ENCODE measurements around the gene RETN. TPM values are rescaled to one million over a fixed set of nuclear protein-coding genes. Genes with fewer than 3 reads are reported as not detected.

RETN gene
- total RNA-seq, 2 experiments from 2014 or later: 4.4 to 4.8 TPM

DNA sequence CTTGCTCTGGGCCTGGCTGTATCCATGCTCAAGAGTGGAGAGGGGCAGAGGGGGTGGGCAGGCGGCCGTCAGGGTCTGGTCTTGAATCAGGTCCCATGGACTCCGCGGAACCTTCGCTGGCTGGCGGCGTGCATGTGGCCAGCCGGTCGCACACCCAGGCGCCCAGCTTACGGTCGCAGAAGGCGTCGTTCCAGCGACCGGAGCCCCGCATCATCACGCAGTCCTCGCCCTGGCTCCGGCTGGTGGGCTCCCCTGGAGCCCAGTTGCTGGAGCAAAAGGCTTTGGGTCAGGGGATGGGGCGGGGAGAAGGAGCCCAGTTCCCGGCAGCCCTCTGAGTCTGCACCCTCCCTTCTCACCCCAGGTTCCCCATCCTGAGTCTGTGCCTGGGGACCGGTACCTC is 20.3 kb downstream of the RETN start:
- ATAC-seq (ENCODE audit: low read depth): no peak
- H3K9me3 Mint-ChIP-seq: no peaks in the 10 kb centered on the region
- H3K27me3 Mint-ChIP-seq: no peaks in the 10 kb centered on the region
- H3K4me3 Mint-ChIP-seq: no peak overlapping the region
- H3K4me1 Mint-ChIP-seq: no peaks in the 10 kb centered on the region
- DNase-seq: no peak
- no peak overlapping the region for H3K27ac Mint-ChIP-seq
- POLR2A ChIA-PET: no interaction called here
- peaks cover 3% of the 10 kb centered on the region for H3K36me3 Mint-ChIP-seq

DNA sequence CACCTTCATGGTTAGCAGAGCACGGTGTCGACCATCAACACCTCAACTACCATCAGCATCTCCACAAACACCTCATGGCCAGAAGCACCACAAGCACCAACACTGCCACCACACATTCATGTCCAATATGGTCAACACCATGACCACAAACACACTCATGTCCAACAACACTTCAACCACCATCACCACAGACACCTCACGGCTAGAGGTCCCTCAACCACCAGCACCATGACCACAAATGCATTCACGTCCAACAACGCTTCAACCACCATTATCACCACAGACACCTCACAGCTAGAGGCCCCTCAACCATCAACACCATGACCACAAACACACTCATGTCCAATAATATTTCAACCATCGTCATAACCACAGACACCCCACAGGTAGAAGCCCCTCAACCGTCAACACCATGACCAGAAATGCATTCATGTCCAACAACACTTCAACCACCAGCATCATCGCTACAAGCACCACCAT is 22.0 kb downstream of the RETN start:
- POLR2A ChIA-PET: no interaction called here
- H3K36me3 Mint-ChIP-seq: no peaks in the 10 kb centered on the region

DNA sequence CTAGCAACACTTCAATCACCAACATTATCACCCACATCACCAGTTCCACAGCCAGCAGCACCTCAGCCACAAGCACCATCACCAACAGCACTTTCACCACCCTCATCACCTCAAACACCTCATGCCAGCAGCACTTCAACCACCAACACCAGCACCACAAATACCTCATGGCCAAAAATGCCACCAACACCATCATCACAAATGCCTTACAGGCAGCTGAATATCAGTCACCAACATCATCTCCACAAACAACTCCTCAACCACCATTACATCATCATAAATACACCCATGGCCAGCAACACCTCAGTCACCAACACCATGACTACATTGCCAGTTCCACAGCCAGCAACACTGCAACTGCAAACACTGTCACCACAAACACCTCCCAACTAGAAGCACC is 22.6 kb downstream of the RETN start:
- Mint-ChIP-seq H3K27ac (no peak overlapping the region), H3K4me3 (no peak overlapping the region), H3K9me3 (no peaks in the 10 kb centered on the region), H3K36me3 (no peaks in the 10 kb centered on the region), H3K4me1 (no peaks in the 10 kb centered on the region), H3K27me3 (no peaks in the 10 kb centered on the region)
- POLR2A ChIA-PET: no interaction called here
- ATAC-seq (ENCODE audit: low read depth) (no peak), DNase-seq (no peak)

More for the DNA sequence above, 22.0 kb downstream of the RETN start:
- no peak for DNase-seq
- Mint-ChIP-seq H3K4me1 (no peaks in the 10 kb centered on the region), H3K9me3 (no peaks in the 10 kb centered on the region), H3K4me3 (no peak overlapping the region), H3K27ac (no peak overlapping the region), H3K27me3 (no peaks in the 10 kb centered on the region)
- ATAC-seq (ENCODE audit: low read depth): no peak

DNA sequence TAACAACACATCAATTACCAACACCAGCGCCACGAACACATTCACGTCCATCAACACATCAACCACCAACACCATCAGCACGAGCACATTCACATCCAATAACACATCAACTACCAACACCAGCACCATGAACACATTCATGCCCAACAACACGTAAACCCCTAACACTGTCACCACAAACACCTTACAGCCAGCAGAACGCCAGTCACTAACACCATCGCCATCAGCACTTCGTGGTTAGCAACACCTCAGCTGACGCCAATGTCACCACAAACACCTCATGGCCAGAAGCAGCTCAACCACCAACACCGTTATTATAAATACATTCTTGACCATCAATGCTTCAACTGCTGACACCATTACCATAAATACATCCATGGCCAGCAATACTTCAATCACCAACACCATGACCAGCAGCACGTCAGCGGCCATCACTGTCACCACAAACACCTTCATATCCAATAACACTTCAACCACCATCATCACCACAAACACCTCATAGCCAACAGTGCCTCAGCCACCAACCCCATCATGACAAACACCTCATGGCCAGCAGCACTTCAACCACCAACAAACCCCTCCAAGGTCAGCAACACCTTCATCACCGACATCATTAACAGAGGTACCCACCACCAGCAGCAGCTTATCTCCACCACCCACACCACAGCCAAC is 23.7 kb downstream of the RETN start:
- H3K4me1 Mint-ChIP-seq: no peaks in the 10 kb centered on the region
- no peak for DNase-seq
- H3K36me3 Mint-ChIP-seq: no peaks in the 10 kb centered on the region
- H3K27me3 Mint-ChIP-seq: no peaks in the 10 kb centered on the region
- POLR2A ChIA-PET: no interaction called here
- H3K4me3 Mint-ChIP-seq: no peak overlapping the region
- no peak for ATAC-seq (ENCODE audit: low read depth)
- no peak overlapping the region for H3K27ac Mint-ChIP-seq
- no peaks in the 10 kb centered on the region for H3K9me3 Mint-ChIP-seq

DNA sequence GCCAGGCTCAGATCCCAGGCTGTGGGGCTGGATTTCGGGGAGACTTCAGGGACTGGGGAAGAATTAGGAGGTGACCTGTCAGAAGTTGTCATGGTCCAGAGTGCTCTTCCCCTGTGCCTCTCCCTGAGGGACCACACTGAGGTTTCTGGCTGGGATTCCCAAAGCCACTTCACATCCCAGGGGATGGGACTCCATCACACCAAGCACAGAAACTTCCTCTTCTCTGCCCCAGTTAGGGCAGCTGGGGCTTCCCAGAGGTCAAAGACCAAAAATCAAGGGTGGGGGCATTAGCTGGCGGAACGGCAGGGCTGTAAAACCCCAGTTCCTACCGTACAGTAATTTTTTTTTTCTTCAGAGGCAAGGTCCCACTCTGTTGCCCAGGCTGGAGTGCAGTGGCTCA is 25.6 kb downstream of the RETN start:
- H3K9me3 Mint-ChIP-seq: no peaks in the 10 kb centered on the region
- POLR2A ChIA-PET: no interaction called here
- H3K36me3 Mint-ChIP-seq: no peaks in the 10 kb centered on the region
- H3K27me3 Mint-ChIP-seq: peaks cover 7% of the 10 kb centered on the region
- no peak for DNase-seq
- H3K27ac Mint-ChIP-seq: no peak overlapping the region
- H3K4me1 Mint-ChIP-seq: no peaks in the 10 kb centered on the region
- no peak overlapping the region for H3K4me3 Mint-ChIP-seq
- ATAC-seq (ENCODE audit: low read depth): no peak

DNA sequence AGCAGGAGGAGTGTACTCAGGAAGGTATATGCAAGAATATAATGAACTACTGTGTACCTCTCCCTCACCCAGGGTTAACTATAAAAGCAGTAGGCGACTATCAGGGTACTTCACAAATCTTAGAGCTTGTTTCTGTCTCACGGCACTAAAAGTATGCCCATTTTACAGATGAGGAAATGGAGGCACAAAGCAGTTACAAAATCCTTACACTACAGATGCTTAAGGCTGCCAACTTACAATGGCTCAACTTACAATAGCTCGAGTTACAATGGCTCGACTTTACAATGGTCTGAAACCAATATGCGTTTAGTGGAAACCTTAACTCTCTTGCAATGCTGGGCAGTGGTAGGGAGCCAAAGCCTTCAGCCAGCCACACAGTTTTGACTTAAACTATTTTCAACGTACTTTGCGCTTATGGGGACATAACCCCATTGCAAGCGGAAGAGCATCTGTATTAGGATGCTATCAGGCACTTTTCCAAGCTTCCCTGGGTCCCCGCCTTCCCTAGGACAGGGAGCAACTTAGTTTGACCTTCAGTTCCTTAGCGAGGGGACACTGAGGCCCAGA is 29.0 kb downstream of the RETN start:
- H3K27me3 Mint-ChIP-seq: peaks cover 7% of the 10 kb centered on the region
- ATAC-seq (ENCODE audit: low read depth) (no peak), DNase-seq (no peak)
- no peak overlapping the region for H3K27ac Mint-ChIP-seq
- no peaks in the 10 kb centered on the region for H3K9me3 Mint-ChIP-seq
- no peak overlapping the region for H3K4me3 Mint-ChIP-seq
- peaks cover 2% of the 10 kb centered on the region for H3K4me1 Mint-ChIP-seq
- no peaks in the 10 kb centered on the region for H3K36me3 Mint-ChIP-seq
- POLR2A ChIA-PET: no interaction called here

DNA sequence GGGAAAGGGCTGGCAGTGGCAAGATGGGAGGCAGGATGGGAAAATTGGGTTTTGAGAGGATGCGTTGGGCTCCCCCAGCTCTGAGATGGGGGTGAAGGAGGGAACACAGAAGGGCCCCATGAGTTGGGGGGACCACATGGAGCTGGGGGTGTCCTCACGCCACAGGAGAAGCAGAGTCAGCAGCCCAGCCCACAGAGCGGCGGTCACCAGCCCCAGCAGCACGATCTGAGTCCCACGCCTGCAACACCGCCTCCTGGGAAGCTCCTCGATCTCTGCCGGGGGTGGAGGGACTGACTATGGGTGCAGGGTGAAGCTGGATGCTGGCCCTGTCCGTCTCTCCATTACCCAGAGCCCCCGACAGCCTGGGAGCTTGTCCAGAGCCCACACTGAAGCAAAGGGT is 29.7 kb downstream of the RETN start:
- H3K4me1 Mint-ChIP-seq: peaks cover 4% of the 10 kb centered on the region
- no peaks in the 10 kb centered on the region for H3K36me3 Mint-ChIP-seq
- no peak for ATAC-seq (ENCODE audit: low read depth)
- no peaks in the 10 kb centered on the region for H3K9me3 Mint-ChIP-seq
- no peak for DNase-seq
- peaks cover 11% of the 10 kb centered on the region for H3K27me3 Mint-ChIP-seq
- POLR2A ChIA-PET: no interaction called here
- no peak overlapping the region for H3K27ac Mint-ChIP-seq
- no peak overlapping the region for H3K4me3 Mint-ChIP-seq

DNA sequence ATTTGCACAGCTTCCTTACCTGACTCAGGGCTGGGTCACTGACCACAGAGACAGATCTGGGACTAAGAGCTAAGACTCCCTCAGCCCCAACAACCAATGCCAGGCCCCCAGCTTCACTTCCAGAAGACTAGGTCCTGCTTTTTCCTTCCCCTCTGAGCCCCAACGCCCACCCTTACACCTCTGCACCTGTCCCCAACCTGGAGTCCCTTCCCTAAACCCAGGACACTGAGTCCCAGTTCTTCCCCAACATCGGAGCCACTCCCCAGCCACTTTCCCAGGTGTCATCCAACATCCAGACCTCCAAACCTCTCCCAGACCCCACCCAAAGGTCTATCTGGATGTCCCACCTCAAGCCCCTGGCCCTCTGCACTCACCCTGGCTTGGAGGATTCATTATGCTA is 30.2 kb downstream of the RETN start:
- peaks cover 4% of the 10 kb centered on the region for H3K4me1 Mint-ChIP-seq
- POLR2A ChIA-PET: no interaction called here
- DNase-seq (no peak), ATAC-seq (ENCODE audit: low read depth) (no peak)
- no peaks in the 10 kb centered on the region for H3K9me3 Mint-ChIP-seq
- H3K36me3 Mint-ChIP-seq: no peaks in the 10 kb centered on the region
- H3K27me3 Mint-ChIP-seq: peaks cover 14% of the 10 kb centered on the region
- H3K27ac Mint-ChIP-seq: no peak overlapping the region
- no peak overlapping the region for H3K4me3 Mint-ChIP-seq

DNA sequence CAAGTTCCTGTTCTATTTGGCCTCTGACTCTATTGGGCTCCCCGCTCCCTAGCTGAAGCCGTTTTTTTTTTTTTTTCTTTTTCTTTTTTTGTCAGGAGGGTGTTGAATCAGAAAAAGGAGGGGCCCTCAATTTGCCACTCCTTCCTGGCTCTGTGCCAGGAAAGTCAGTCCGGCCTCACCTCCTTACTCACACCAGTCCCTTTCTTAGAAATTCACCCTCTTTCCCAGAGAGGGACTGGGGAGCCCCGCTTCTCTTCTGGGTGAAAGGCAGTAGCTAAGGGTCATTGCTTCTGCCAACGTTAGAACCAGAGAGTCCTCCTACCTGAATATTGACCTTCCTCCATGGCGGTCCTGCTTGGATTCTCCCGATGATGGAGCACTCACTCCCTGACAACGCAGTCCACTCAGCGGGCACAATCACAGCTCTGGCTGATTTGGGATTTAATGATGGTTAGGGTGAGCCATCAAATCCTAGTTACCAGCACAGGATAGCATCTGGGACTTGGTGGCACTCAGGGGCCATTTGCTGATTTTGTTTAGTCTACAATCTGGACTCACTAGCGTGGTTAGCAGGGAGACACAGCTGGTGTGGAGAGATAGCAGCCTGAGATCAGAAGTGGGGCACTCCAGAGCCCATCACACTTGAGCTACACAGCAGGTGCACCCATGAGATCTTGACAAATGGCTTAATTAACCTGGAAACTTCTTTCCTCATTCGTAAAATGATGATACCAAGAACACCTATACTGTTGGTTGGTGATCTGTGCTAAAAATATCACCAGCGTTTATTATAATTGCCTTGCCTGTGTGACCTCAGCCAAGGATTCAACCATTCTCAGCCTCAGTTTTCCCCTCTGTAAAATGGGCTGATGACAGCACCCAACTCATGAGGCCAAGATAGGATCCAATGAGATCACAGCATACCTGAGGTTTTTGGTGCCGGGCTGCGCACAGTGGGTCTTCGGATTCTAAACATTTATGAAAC is 30.9 kb downstream of the RETN start:
- no peak overlapping the region for H3K4me3 Mint-ChIP-seq
- H3K27ac Mint-ChIP-seq: no peak overlapping the region
- no peaks in the 10 kb centered on the region for H3K36me3 Mint-ChIP-seq
- ATAC-seq (ENCODE audit: low read depth) (no peak), DNase-seq (no peak)
- POLR2A ChIA-PET: no interaction called here
- H3K9me3 Mint-ChIP-seq: no peaks in the 10 kb centered on the region
- peaks cover 14% of the 10 kb centered on the region for H3K27me3 Mint-ChIP-seq
- peaks cover 4% of the 10 kb centered on the region for H3K4me1 Mint-ChIP-seq

DNA sequence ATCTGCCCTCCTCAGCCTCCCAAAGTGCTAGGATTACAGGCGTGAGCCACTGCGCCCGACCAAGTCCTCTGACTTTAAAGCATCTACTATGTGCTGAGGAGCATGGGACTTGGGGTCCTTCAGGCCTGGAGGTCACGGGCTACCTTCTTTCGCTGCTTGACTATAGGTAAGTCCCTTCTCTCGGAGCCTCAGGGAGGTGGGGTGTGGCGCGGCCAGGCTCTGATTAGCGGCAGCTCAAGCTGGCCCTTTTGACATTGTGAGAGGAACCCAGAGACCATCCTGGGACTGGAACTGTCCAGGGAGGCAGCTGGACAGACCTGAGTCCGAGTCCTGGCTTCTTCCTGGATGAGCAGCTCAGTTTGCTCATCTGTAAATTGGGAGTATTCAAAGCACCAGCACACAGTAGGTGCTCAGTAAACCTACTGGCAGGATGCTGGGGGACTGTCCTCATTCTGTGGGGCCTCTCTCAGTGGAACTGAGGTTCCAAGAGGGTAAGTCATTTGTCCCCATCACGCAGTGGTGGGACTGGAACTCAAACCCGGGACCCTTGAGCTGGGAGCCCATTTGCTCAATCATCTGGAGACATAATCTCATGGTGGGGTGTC is 32.3 kb downstream of the RETN start:
- peaks cover 14% of the 10 kb centered on the region for H3K27me3 Mint-ChIP-seq
- POLR2A ChIA-PET: no interaction called here
- peaks cover 17% of the 10 kb centered on the region for H3K4me1 Mint-ChIP-seq
- ATAC-seq (ENCODE audit: low read depth): no peak
- H3K36me3 Mint-ChIP-seq: no peaks in the 10 kb centered on the region
- no peak for DNase-seq
- H3K9me3 Mint-ChIP-seq: no peaks in the 10 kb centered on the region
- no peak overlapping the region for H3K4me3 Mint-ChIP-seq
- H3K27ac Mint-ChIP-seq: no peak overlapping the region

DNA sequence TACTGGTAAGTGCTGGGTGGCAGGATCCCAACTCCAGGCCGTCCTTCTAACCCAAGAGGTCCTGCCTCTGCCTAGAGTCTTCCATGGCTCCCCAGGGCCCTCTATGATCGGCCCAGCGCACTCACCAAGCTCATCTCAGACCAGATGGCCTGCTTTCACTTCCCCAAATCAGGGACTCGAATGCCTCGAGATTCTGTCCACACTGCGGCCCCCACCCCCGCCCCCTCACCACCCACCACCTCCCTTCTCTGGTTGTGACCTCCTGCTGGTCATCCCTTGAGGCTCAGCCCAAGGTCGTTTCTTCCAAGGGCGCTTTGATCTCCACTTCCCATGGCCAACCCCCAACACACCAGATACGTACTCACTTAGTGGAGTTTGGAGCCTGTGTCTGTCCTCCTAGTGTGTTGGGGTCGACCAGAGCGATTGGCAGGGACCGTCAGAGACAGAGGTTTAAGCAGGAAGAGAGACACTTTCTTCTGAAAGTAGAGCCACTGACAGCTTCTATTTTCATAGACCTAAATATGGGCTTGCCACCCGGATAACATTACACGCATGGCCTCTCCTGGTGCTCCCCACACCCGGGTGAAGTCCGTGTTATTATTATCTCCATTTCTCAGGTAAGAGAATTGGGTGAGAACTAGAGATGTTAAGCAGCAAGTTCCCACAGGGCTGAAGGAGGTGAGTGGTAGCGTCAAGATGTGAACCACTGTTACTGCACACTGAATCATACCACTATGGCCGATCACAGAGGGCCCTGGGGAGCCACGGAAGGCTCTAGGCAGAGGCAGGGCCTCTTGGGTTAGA is 33.0 kb downstream of the RETN start, which contains the start of gene FCER2:
TSS of gene FCER2 (minus strand) at position 478 of the 804 bp plus-strand sequence. CDS start 2,371 bp downstream, outside the sequence.
- H3K27ac Mint-ChIP-seq: peak within 1 kb of the TSS; percentile 43
- no peaks in the 10 kb centered on the region for H3K36me3 Mint-ChIP-seq
- POLR2A ChIA-PET: no interaction called here
- no peaks in the 10 kb centered on the region for H3K9me3 Mint-ChIP-seq
- peaks cover 24% of the 10 kb centered on the region for H3K4me1 Mint-ChIP-seq
- DNase-seq (no peak), ATAC-seq (ENCODE audit: low read depth) (no peak)
- H3K27me3 Mint-ChIP-seq: peaks cover 17% of the 10 kb centered on the region
- H3K4me3 Mint-ChIP-seq: no peak within 1 kb of the TSS

DNA sequence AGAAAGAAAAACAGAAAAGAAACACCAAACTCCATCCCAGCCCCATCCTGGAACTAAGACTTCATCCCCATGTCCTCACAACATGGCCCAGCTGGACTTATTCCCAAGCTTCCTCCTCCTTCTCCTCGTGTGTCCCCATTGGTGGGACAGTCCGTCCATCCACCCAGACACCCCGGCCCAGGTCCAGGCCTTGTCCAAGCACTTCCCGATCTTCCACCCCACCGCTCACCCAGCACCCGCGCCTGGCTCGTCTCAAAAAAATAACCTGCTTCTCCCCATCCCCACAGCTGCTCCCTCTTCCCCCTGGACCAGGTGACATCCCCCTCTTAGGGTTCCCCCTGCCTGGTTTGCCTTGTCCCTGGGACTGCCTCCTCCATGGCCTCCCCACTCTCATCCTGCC is 34.5 kb downstream of the RETN start:
- Mint-ChIP-seq H3K4me1 (peaks cover 26% of the 10 kb centered on the region), H3K4me3 (no peak overlapping the region), H3K36me3 (no peaks in the 10 kb centered on the region), H3K27me3 (peaks cover 17% of the 10 kb centered on the region), H3K27ac (peak overlapping the region; percentile 50), H3K9me3 (no peaks in the 10 kb centered on the region)
- ATAC-seq (ENCODE audit: low read depth) (no peak), DNase-seq (no peak)
- POLR2A ChIA-PET: no interaction called here
